ENCODE data around the gene MUC6.

MUC6 gene

GRCh38 chr11:1029051-1029450, 7.5 kb downstream of the MUC6 start:
- 83% methylated on average over 24 of the region's 25 CpGs for WGBS
- H2BK12ac ChIP-seq (ENCODE audit: low read length in 2 of 2): no peak overlapping the region
- no peak overlapping the region for H2BK5ac ChIP-seq (ENCODE audit: low read depth, low read length, poor library complexity, severe bottlenecking)

GRCh38 chr11:1028616-1029015, 7.9 kb downstream of the MUC6 start:
- WGBS: 92% methylated on average over 14 of the region's 14 CpGs
- Histone ChIP-seq H2BK5ac (ENCODE audit: low read depth, low read length, poor library complexity, severe bottlenecking) (no peak overlapping the region), H3K14ac (ENCODE audit: low read length in 2 of 2) (no peak overlapping the region)

More at GRCh38 chr11:1029051-1029450, 7.5 kb downstream of the MUC6 start:
- Histone ChIP-seq H3K79me1 (replicated peaks; ENCODE audit: low read length, poor library complexity, severe bottlenecking) (no peaks in the 10 kb centered on the region), H4K8ac (ENCODE audit: low read length) (no peak overlapping the region), H3K27me3 (ENCODE audit: control insufficient read depth in 1 of 2, insufficient read depth in 1 of 2, low read length in 2 of 2) (peaks cover 0 to 33% of the 10 kb centered on the region in 2 experiments), H3K4me3 (ENCODE audit: insufficient read depth in 1 of 2, low read depth in 1 of 2, low read length in 2 of 2) (no peak overlapping the region), H3K14ac (ENCODE audit: low read length in 2 of 2) (no peak overlapping the region), H3K23ac (ENCODE audit: low read length in 2 of 2) (no peak overlapping the region), H3K9me3 (ENCODE audit: control insufficient read depth, low read length) (no peaks in the 10 kb centered on the region), H3K27ac (ENCODE audit: low read length, poor library complexity, severe bottlenecking) (no peak overlapping the region), H2BK15ac (ENCODE audit: low read depth, poor library complexity, severe bottlenecking) (no peak overlapping the region), H3K4me2 (ENCODE audit: low read length, poor library complexity, severe bottlenecking) (no peak overlapping the region), H3K18ac (ENCODE audit: low read depth in 1 of 2, low read length in 2 of 2) (no peak overlapping the region), H3K9ac (ENCODE audit: low read length) (no peak overlapping the region), H2AFZ (ENCODE audit: low read depth, low read length) (no peak overlapping the region), H2AK5ac (ENCODE audit: low read length, severe bottlenecking) (no peak overlapping the region), H3K4me1 (ENCODE audit: control insufficient read depth, insufficient read depth, low read depth, low read length) (peaks cover 13% of the 10 kb centered on the region), H3K36me3 (ENCODE audit: control insufficient read depth in 1 of 2, insufficient read depth in 2 of 2, low read depth in 1 of 2, low read length in 2 of 2) (peaks cover 0 to 28% of the 10 kb centered on the region in 2 experiments), H3K4ac (ENCODE audit: low read depth in 1 of 2, low read length in 2 of 2) (no peak overlapping the region), H2BK120ac (ENCODE audit: low read depth, low read length) (no peak overlapping the region), H4K91ac (ENCODE audit: low read length) (no peak overlapping the region)
- no peak for DNase-seq

GRCh38 chr11:1028291-1028540, 8.3 kb downstream of the MUC6 start:
- no peak overlapping the region for H3K18ac ChIP-seq (ENCODE audit: low read depth in 1 of 2, low read length in 2 of 2)
- H3K79me1 ChIP-seq (replicated peaks; ENCODE audit: low read length, poor library complexity, severe bottlenecking): no peaks in the 10 kb centered on the region
- H2BK120ac ChIP-seq (ENCODE audit: low read depth, low read length): no peak overlapping the region
- H3K27me3 ChIP-seq (ENCODE audit: control insufficient read depth in 1 of 2, insufficient read depth in 1 of 2, low read length in 2 of 2): peaks cover 0 to 28% of the 10 kb centered on the region in 2 experiments
- no peak overlapping the region for H2AFZ ChIP-seq (ENCODE audit: low read depth, low read length)
- H4K91ac ChIP-seq (ENCODE audit: low read length): no peak overlapping the region
- no peak overlapping the region for H2BK12ac ChIP-seq (ENCODE audit: low read length in 2 of 2)
- WGBS: 93% methylated on average over 17 of the region's 17 CpGs
- no peak overlapping the region for H3K4me2 ChIP-seq (ENCODE audit: low read length, poor library complexity, severe bottlenecking)
- no peak overlapping the region for H3K23ac ChIP-seq (ENCODE audit: low read length in 2 of 2)
- H3K9me3 ChIP-seq (ENCODE audit: control insufficient read depth, low read length): no peaks in the 10 kb centered on the region
- DNase-seq: no peak
- H3K27ac ChIP-seq (ENCODE audit: low read length, poor library complexity, severe bottlenecking): no peak overlapping the region
- H3K36me3 ChIP-seq (ENCODE audit: control insufficient read depth in 1 of 2, insufficient read depth in 2 of 2, low read depth in 1 of 2, low read length in 2 of 2): peaks cover 0 to 32% of the 10 kb centered on the region in 2 experiments
- H3K14ac ChIP-seq (ENCODE audit: low read length in 2 of 2): no peak overlapping the region
- no peak overlapping the region for H4K8ac ChIP-seq (ENCODE audit: low read length)
- no peak overlapping the region for H2BK15ac ChIP-seq (ENCODE audit: low read depth, poor library complexity, severe bottlenecking)
- no peak overlapping the region for H3K9ac ChIP-seq (ENCODE audit: low read length)
- peaks cover 13% of the 10 kb centered on the region for H3K4me1 ChIP-seq (ENCODE audit: control insufficient read depth, insufficient read depth, low read depth, low read length)
- no peak overlapping the region for H3K4me3 ChIP-seq (ENCODE audit: insufficient read depth in 1 of 2, low read depth in 1 of 2, low read length in 2 of 2)
- H2AK5ac ChIP-seq (ENCODE audit: low read length, severe bottlenecking): no peak overlapping the region
- no peak overlapping the region for H2BK5ac ChIP-seq (ENCODE audit: low read depth, low read length, poor library complexity, severe bottlenecking)
- no peak overlapping the region for H3K4ac ChIP-seq (ENCODE audit: low read depth in 1 of 2, low read length in 2 of 2)

More at GRCh38 chr11:1028616-1029015, 7.9 kb downstream of the MUC6 start:
- H3K27ac ChIP-seq (ENCODE audit: low read length, poor library complexity, severe bottlenecking): no peak overlapping the region
- H3K9me3 ChIP-seq (ENCODE audit: control insufficient read depth, low read length): no peaks in the 10 kb centered on the region
- H3K4me2 ChIP-seq (ENCODE audit: low read length, poor library complexity, severe bottlenecking): no peak overlapping the region
- no peak overlapping the region for H3K4ac ChIP-seq (ENCODE audit: low read depth in 1 of 2, low read length in 2 of 2)
- no peak for DNase-seq
- H3K4me3 ChIP-seq (ENCODE audit: insufficient read depth in 1 of 2, low read depth in 1 of 2, low read length in 2 of 2): no peak overlapping the region
- no peak overlapping the region for H2AFZ ChIP-seq (ENCODE audit: low read depth, low read length)
- H2AK5ac ChIP-seq (ENCODE audit: low read length, severe bottlenecking): no peak overlapping the region
- H3K79me1 ChIP-seq (replicated peaks; ENCODE audit: low read length, poor library complexity, severe bottlenecking): no peaks in the 10 kb centered on the region
- peaks cover 0 to 28% of the 10 kb centered on the region in 2 experiments for H3K27me3 ChIP-seq (ENCODE audit: control insufficient read depth in 1 of 2, insufficient read depth in 1 of 2, low read length in 2 of 2)
- no peak overlapping the region for H2BK120ac ChIP-seq (ENCODE audit: low read depth, low read length)
- no peak overlapping the region for H3K9ac ChIP-seq (ENCODE audit: low read length)
- no peak overlapping the region for H4K8ac ChIP-seq (ENCODE audit: low read length)
- no peak overlapping the region for H3K23ac ChIP-seq (ENCODE audit: low read length in 2 of 2)
- peaks cover 0 to 32% of the 10 kb centered on the region in 2 experiments for H3K36me3 ChIP-seq (ENCODE audit: control insufficient read depth in 1 of 2, insufficient read depth in 2 of 2, low read depth in 1 of 2, low read length in 2 of 2)
- no peak overlapping the region for H2BK12ac ChIP-seq (ENCODE audit: low read length in 2 of 2)
- peaks cover 13% of the 10 kb centered on the region for H3K4me1 ChIP-seq (ENCODE audit: control insufficient read depth, insufficient read depth, low read depth, low read length)
- no peak overlapping the region for H3K18ac ChIP-seq (ENCODE audit: low read depth in 1 of 2, low read length in 2 of 2)
- no peak overlapping the region for H2BK15ac ChIP-seq (ENCODE audit: low read depth, poor library complexity, severe bottlenecking)
- no peak overlapping the region for H4K91ac ChIP-seq (ENCODE audit: low read length)

- no peak overlapping the region for H3K4ac ChIP-seq (ENCODE audit: low read depth in 1 of 2, low read length in 2 of 2)
- H3K23ac ChIP-seq (ENCODE audit: low read length in 2 of 2): no peak overlapping the region
- H2AFZ ChIP-seq (ENCODE audit: low read depth, low read length): no peak overlapping the region
- no peak for DNase-seq
- no peak overlapping the region for H3K14ac ChIP-seq (ENCODE audit: low read length in 2 of 2)
- H3K4me3 ChIP-seq (ENCODE audit: insufficient read depth in 1 of 2, low read depth in 1 of 2, low read length in 2 of 2): no peak overlapping the region
- no peaks in the 10 kb centered on the region for H3K9me3 ChIP-seq (ENCODE audit: control insufficient read depth, low read length)
- H3K9ac ChIP-seq (ENCODE audit: low read length): no peak overlapping the region
- H2BK15ac ChIP-seq (ENCODE audit: low read depth, poor library complexity, severe bottlenecking): no peak overlapping the region
- H3K27me3 ChIP-seq (ENCODE audit: control insufficient read depth in 1 of 2, insufficient read depth in 1 of 2, low read length in 2 of 2): peaks cover 0 to 28% of the 10 kb centered on the region in 2 experiments
- no peak overlapping the region for H3K4me2 ChIP-seq (ENCODE audit: low read length, poor library complexity, severe bottlenecking)
- no peak overlapping the region for H2BK5ac ChIP-seq (ENCODE audit: low read depth, low read length, poor library complexity, severe bottlenecking)
- H2AK5ac ChIP-seq (ENCODE audit: low read length, severe bottlenecking): no peak overlapping the region
- H2BK120ac ChIP-seq (ENCODE audit: low read depth, low read length): no peak overlapping the region
- H3K36me3 ChIP-seq (ENCODE audit: control insufficient read depth in 1 of 2, insufficient read depth in 2 of 2, low read depth in 1 of 2, low read length in 2 of 2): peaks cover 0 to 32% of the 10 kb centered on the region in 2 experiments
- peak overlapping the region; percentile 59 for H4K91ac ChIP-seq (ENCODE audit: low read length)
- WGBS: 88% methylated on average over 36 of the region's 36 CpGs
- no peaks in the 10 kb centered on the region for H3K79me1 ChIP-seq (replicated peaks; ENCODE audit: low read length, poor library complexity, severe bottlenecking)
- H3K27ac ChIP-seq (ENCODE audit: low read length, poor library complexity, severe bottlenecking): no peak overlapping the region
- no peak overlapping the region for H3K18ac ChIP-seq (ENCODE audit: low read depth in 1 of 2, low read length in 2 of 2)
- peaks cover 13% of the 10 kb centered on the region for H3K4me1 ChIP-seq (ENCODE audit: control insufficient read depth, insufficient read depth, low read depth, low read length)
- H4K8ac ChIP-seq (ENCODE audit: low read length): no peak overlapping the region
- no peak overlapping the region for H2BK12ac ChIP-seq (ENCODE audit: low read length in 2 of 2)
Measured at GRCh38 chr11:1027483-1028290, 8.8 kb downstream of the MUC6 start.

Measured in mesenchymal stem cell (in vitro differentiated cells and primary cell).